Heart right ventricle (tissue), 16 donors: ENCODE data around the gene RINT1. TPM values are rescaled to one million over a fixed set of nuclear protein-coding genes. Genes with fewer than 3 reads are reported as not detected.
A peak's percentile ranks its signal among the peaks of the same experiment; 100 is the strongest.
"Not testable (repeated sequence)": the region's sequence is repeated elsewhere in the genome, so short reads cannot be mapped to it uniquely, and the experiment has no call there.

Source experiments
- ATAC-seq, 8 donors: fragments of 200-7000 bp; cut with Tn5 transposase; one replicate each; pipeline ENCODE4 v1.9.1; 2020; ENCODE audit warnings: mild to moderate bottlenecking in 8 of 8, moderate library complexity in 8 of 8, moderate number of reproducible peaks in 1 of 8
- DNase-seq, 2 donors: peaks; one replicate each; pipeline ENCODE4 v3.0.0-alpha.2; 2020
- H3K27ac ChIP-seq, 10 donors: fragments of 200-600 bp; sonication (generic) in 2 of 10; one replicate each; pipeline versions ENCODE4 v1.5.0 to v1.8.0; 2020 to 2022; ENCODE audit warnings: mild to moderate bottlenecking in 3 of 10
- H3K27me3 ChIP-seq, 7 donors: fragments of 200-600 bp; one replicate each; pipeline ENCODE4 v1.8.0; 2021 to 2022; ENCODE audit warnings: mild to moderate bottlenecking in 2 of 7
- H3K36me3 ChIP-seq, 9 donors: fragments of 200-600 bp; sonication (generic) in 1 of 9; one replicate each; pipeline versions ENCODE4 v1.5.0 to v1.8.0; 2020 to 2022; ENCODE audit warnings: mild to moderate bottlenecking in 2 of 9
- H3K4me1 ChIP-seq, 9 donors: fragments of 200-600 bp; sonication (generic) in 1 of 9; one replicate each; pipeline versions ENCODE4 v1.5.0 to v1.8.0; 2020 to 2022; ENCODE audit warnings: mild to moderate bottlenecking in 4 of 9
- H3K4me3 ChIP-seq, 10 donors: fragments of 200-600 bp; sonication (generic) in 2 of 10; one replicate each; pipeline versions ENCODE4 v1.5.0 to v1.8.0; 2020 to 2022; ENCODE audit warnings: mild to moderate bottlenecking in 7 of 10, moderate library complexity in 2 of 10
- H3K9me3 ChIP-seq, 11 donors: fragments of 200-600 bp in 10 of 11; sonication (generic) in 2 of 11; one replicate each; pipeline versions ENCODE4 v1.5.0 to v1.8.0; 2013 to 2022; ENCODE audit warnings: mild to moderate bottlenecking in 2 of 11, control low read depth in 1 of 11, moderate library complexity in 1 of 11
- WGBS, 2 donors: extraction: QIAGEN DNeasy Blood & Tissue Kit; methylation state at CpG; one replicate each; pipeline ENCODE4 v1.1.7; 2013; ENCODE audit warnings: inconsistent platforms in 1 of 2; 5-methylcytosine and 5-hydroxymethylcytosine counted together
- intact Hi-C, 10 donors: fragments of 100-400 bp; cut with DNase I; formaldehyde crosslinking; loops; one replicate each; pipeline versions ENCODE4 v1.11.1 to v1.14.2; 2022
- polyA plus RNA-seq, 2 donors: library from polyadenylated mRNA; stranded (reverse); fragments of 200-250 nt; gene quantifications; one replicate each; pipeline ENCODE4 v1.2.3, GENCODE V29; 2013
- total RNA-seq, 10 donors: library from RNA; stranded (reverse); fragmentation: NEBNext Ultra II Directional in 3 of 10; extraction: Animal tissue kit (Norgen Biotek cat#: 25700) in 3 of 10; gene quantifications; one replicate each; pipeline versions ENCODE4 v1.2.1 to v1.2.4, GENCODE V29; 2021 to 2023
- TF ChIP-seq, protein P1 (sequence below), 9 donors: fragments of 200-600 bp; sonication (generic) in 2 of 9; IDR thresholded peaks; one replicate each; pipeline versions ENCODE4 v1.5.0 to v1.8.0; 2021 to 2022; ENCODE audit warnings: antibody characterized with exemption in 9 of 9, mild to moderate bottlenecking in 5 of 9, moderate library complexity in 1 of 9
- donor health status: Arrhythmogenic right ventricular cardiomyopathy.
- donor health status: ischemic (EF 13 %, LVEDD 7.1; RV severe dilation, severe dysfunction).
- donor health status: healthy with polysubstance abuse.
- donor health status: DM: no; HTN: yes; CAD: no.
- donor health status: DM: no; HTN: no; CAD: no.
- donor health status: ischemic (EF 25% LVEDD 6.9; RV normal size, moderate dysfunction).
- donor health status: ischemic (EF 25% LVEDD 5.7; RV mildly dilated, moderate dysfunction).
- donor health status: healthy.
- donor health status: DM: yes; HTN: yes; CAD: no.
- donor health status: Ischemic cardiomyopathy.
- donor health status: ischemic (EF 35%, LVEDD 5.7; RV mildly dilated, moderate dysfunction).
- donor health status: nonischemic (EF 11% LVEDD 7.7; RV severe dilation, severe dysfunction).
- donor health status: DM: yes; HTN: yes; CAD: no.
- donor health status: PGD.
- donor health status: ischemic (EF 29% LVEDD 5.4; RV normal size, mild dysfunction).
- donor health status: nonischemic (EF 23%, LVEDD 6.1; RV moderate dilation, normal function).

RINT1 gene
- total and polyA plus RNA-seq, 12 donors, result 8.1 to 28.2 (median 13.1) TPM

GRCh38 chr7:105521027-105521716 is 10.8 kb upstream of the RINT1 start:
- H3K9me3 ChIP-seq, result no peaks in the 10 kb centered on the region
- TF ChIP-seq, protein P1, sequence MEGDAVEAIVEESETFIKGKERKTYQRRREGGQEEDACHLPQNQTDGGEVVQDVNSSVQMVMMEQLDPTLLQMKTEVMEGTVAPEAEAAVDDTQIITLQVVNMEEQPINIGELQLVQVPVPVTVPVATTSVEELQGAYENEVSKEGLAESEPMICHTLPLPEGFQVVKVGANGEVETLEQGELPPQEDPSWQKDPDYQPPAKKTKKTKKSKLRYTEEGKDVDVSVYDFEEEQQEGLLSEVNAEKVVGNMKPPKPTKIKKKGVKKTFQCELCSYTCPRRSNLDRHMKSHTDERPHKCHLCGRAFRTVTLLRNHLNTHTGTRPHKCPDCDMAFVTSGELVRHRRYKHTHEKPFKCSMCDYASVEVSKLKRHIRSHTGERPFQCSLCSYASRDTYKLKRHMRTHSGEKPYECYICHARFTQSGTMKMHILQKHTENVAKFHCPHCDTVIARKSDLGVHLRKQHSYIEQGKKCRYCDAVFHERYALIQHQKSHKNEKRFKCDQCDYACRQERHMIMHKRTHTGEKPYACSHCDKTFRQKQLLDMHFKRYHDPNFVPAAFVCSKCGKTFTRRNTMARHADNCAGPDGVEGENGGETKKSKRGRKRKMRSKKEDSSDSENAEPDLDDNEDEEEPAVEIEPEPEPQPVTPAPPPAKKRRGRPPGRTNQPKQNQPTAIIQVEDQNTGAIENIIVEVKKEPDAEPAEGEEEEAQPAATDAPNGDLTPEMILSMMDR (IDR thresholded peaks at IDR 0.05), result no peak
- H3K27ac ChIP-seq, result peak overlapping the region; percentile 72 to 98 (median 90)
- WGBS, 2 donors, result 8 to 9% methylated on average over 25 of the region's 25 CpGs
- H3K4me1 ChIP-seq, result peaks cover 0 to 20% (median 16%) of the 10 kb centered on the region in 9 donors
- intact Hi-C loops, result no loop called here
- peak; percentile 72 for DNase-seq
- peak overlapping the region; percentile 56 to 93 (median 74) for H3K4me3 ChIP-seq
- H3K36me3 ChIP-seq, result peaks cover 0 to 4% (median 0%) of the 10 kb centered on the region in 9 donors
- ATAC-seq, result peak; percentile 54 to 82 (median 72)
- H3K27me3 ChIP-seq, result no peaks in the 10 kb centered on the region

DNA sequence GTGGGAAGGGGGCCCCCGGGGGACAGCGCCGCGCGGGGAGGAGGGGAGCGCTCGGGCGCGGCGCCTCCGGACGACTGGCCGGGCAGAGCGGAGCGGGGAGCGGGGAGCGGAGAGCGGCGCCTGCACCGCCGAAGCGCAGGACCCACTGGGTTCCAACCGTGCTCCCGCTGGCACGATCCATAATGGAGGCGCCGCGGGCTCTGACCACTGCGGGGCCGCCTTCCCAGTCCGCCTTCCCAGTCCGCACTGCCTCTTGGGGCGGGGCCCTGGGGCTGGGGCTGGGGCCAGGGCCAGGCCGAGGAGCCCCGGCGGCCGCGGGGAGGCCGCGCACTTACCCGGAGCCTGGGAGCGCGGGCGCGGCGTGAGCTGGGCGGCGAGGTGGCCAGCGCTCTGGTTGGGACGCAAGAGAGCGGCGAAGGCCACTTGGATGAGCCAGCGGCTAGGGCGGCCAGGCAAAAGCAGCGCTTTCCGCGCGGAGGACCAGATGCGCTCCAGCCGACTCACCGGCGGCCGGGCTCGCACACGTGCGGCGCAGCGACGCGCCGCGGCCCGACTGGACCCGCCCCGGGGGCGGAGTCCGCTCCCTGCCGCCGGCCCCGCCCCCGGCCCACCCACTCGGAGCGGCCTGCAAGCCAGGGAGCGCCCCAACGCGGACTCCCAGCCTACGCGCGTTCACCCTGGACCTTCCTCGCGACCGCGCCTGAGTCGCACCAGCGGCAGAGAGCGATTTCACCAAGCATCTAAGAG is 10.1 kb upstream of the RINT1 start, which contains the start of gene PUS7:
TSS of gene PUS7 (minus strand) at position 555 of the 747 bp plus-strand sequence. CDS start 13,759 bp downstream, outside the sequence.
- Histone ChIP-seq H3K27me3 (no peaks in the 10 kb centered on the region), H3K27ac (peak within 1 kb of the TSS; percentile 72 to 98 (median 90)), H3K4me1 (peaks cover 0 to 20% (median 16%) of the 10 kb centered on the region in 9 donors), H3K36me3 (peaks cover 0 to 4% (median 0%) of the 10 kb centered on the region in 9 donors), H3K4me3 (peak within 1 kb of the TSS; percentile 56 to 93 (median 74)), H3K9me3 (no peaks in the 10 kb centered on the region)
- TF ChIP-seq, protein P1 (IDR thresholded peaks at IDR 0.05), result peak in 1 of 9 donors; percentile 4
- intact Hi-C loops, result no loop called here
- 0 to 1% methylated on average over 82 to 96 of the region's 96 CpGs for WGBS, 2 donors
- peak; percentile 95 to 97 (median 96) for ATAC-seq
- peak; percentile 87 to 90 for DNase-seq

GRCh38 chr7:105524423-105524822 is 7.6 kb upstream of the RINT1 start:
- H3K4me1 ChIP-seq, result peaks cover 0 to 20% (median 16%) of the 10 kb centered on the region in 9 donors
- WGBS, 2 donors, result 97 to 98% methylated on average over 11 of the region's 11 CpGs
- H3K27me3 ChIP-seq, H3K27ac ChIP-seq, intact Hi-C loops, H3K4me3 ChIP-seq, ATAC-seq, DNase-seq, H3K36me3 ChIP-seq, H3K9me3 ChIP-seq: not testable (repeated sequence)

- intact Hi-C loops, result no loop called here
- ATAC-seq, result no peak
- TF ChIP-seq, protein P1 (IDR thresholded peaks at IDR 0.05), result no peak
- Histone ChIP-seq H3K9me3 (no peaks in the 10 kb centered on the region), H3K27ac (no peak overlapping the region), H3K27me3 (no peaks in the 10 kb centered on the region), H3K36me3 (no peaks in the 10 kb centered on the region), H3K4me1 (peaks cover 0 to 20% (median 16%) of the 10 kb centered on the region in 9 donors), H3K4me3 (no peak overlapping the region)
- no peak for DNase-seq
- 88 to 90% methylated on average over 4 of the region's 4 CpGs for WGBS, 2 donors
Observed at GRCh38 chr7:105524840-105525239, 7.2 kb upstream of the RINT1 start.

DNA sequence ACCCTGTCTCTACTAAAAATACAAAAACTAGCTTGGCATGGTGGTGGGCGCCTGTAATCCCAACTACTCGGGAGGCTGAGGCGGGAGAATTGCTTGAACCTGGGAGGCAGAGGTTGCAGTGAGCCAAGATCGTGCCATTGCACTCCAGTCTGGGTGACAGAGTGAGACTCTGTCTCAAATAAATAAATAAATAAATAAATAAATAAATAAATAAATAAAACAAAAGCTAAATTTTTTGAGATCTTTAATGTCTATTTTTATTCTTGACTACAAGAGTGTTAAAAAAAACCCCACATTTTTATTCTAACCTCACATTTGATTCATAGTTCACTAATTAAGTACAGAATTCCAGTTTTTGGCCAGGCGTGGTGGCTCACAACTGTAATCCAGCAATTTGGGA is 4.3 kb upstream of the RINT1 start:
- ATAC-seq, H3K27me3 ChIP-seq, H3K27ac ChIP-seq, DNase-seq, H3K9me3 ChIP-seq, intact Hi-C loops, H3K4me3 ChIP-seq, H3K36me3 ChIP-seq: not testable (repeated sequence)
- peaks cover 2 to 12% (median 9%) of the 10 kb centered on the region in 9 donors for H3K4me1 ChIP-seq
- WGBS, 2 donors, result 94 to 95% methylated on average over 5 of the region's 5 CpGs
